ENCODE measurements around the gene SRC.

SRC gene

GRCh38 chr20:37315021-37315451 is 30.9 kb upstream of the SRC start:
- no peak for DNase-seq (ENCODE audit: low read depth)

- no peak for DNase-seq (ENCODE audit: low read depth)
Observed at GRCh38 chr20:37315452-37316110, 30.4 kb upstream of the SRC start.

GRCh38 chr20:37316116-37316774 is 29.7 kb upstream of the SRC start:
- DNase-seq (ENCODE audit: low read depth), result no peak

DNA sequence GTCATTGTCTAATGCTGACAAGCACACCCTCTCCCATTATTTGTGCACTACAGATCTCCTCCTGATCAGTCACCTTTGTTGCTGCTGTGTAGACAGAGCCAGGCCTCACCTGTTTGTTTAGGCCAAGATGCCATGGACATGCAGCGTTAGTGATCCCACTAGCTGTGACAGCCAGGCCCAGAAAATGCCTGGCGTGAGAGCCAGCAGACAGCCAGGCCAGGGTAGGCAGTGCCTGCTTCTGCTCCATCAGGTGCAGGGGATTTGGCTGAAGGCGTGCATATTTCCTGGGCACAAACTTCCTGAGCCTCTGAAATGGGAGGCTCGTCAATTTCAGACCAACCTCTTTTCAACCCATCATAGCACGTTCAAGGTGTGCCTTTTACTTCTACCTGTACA is 29.2 kb upstream of the SRC start:
- DNase-seq (ENCODE audit: low read depth), result no peak

GRCh38 chr20:37317316-37317715 is 28.6 kb upstream of the SRC start:
- DNase-seq (ENCODE audit: low read depth), result no peak

DNA sequence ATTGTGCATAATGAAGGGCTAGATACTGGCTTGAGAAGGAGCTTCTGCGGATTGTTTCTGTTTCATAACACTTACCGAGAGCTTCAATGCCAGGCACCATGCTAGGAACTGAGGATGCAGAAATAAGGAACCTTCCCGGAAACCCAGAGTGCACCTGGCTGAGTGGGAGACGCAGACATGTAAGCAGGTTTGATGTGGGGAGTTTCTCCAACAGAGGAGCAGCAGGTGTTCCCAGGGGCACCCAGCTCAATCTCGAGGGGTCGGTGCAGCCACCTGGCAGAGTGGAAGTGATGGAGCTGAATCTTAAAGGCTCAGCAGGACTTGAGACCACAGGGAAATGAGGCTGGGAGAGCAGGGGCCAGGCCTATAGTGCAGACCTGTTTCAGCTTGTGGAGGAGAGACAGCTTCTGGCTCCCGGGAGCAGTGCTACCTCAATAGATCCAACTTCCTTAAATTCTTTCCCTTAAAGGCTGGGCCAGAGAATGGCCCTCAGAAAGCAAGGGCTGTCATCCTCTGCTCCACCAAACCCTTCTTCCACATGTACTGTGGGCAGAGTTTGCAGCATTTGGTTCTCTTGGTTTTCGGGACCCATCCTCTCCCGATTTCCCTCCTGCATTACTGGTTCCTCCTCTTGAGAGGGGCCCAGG is 27.8 kb upstream of the SRC start:
- DNase-seq (ENCODE audit: low read depth), result no peak

DNA sequence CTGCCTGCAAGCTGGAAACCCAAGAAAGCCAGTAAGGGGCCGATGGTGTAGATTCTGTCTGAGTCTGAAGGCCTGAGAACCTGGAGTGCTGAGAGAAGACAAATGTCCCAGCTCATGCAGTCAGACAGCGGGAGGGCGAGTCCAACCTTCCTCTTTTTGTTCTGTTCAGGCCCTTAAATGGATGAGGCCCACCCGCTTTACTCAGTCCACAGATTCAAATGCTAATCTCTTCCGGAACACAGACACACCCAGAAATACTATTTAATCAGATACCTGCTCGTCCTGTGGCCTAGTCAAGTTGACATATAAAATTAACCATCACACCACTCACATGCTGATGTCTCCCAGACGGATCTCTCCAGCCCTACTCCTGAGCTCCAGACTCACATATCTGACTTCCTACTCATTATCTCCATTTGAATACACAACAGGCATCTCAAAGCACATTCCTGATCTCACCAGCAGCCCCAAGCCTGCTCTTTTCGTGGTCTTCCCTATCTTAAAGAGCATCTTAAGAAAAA is 26.7 kb upstream of the SRC start:
- DNase-seq (ENCODE audit: low read depth), result no peak

GRCh38 chr20:37323985-37324384 is 22.0 kb upstream of the SRC start:
- no peak for DNase-seq (ENCODE audit: low read depth)

DNA sequence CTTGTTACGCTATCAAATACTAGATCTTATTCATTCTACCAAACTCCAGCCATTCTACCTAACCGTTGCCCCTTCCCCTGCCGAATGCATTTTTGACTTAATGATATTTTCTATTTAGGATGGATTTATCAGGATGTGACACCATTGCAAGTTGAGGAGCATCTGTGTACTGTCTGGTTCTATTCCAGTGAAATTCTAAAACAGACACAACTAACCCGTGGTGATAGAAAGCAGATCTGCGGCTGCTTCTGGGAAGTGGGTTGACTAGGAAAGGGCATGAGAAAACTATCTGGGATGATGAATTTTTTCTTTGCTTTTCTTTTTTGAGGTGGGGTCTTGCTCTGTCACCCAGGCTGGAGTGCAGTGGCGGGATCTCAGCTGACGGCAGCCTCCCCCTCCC is 20.7 kb upstream of the SRC start:
- DNase-seq (ENCODE audit: low read depth), result no peak

DNA sequence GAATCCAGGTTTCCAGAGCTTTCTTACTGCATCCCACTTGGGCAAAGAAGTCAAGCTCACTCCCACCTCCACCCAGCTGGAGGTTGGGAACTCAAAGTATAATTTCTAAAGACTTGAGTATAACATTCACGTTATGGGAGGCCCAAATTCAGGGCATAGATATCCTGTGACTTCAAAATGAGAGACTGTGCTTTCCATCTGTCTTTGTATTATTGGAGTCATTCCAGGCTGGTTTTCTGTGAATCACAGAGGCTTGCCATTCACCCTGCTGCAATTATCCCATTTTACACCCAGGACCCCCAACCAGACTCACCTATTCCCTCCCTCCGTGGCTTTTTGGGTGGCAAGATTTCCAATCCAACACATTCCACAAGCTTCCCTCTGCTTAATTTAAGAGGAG is 19.3 kb upstream of the SRC start:
- no peak for DNase-seq (ENCODE audit: low read depth)

DNA sequence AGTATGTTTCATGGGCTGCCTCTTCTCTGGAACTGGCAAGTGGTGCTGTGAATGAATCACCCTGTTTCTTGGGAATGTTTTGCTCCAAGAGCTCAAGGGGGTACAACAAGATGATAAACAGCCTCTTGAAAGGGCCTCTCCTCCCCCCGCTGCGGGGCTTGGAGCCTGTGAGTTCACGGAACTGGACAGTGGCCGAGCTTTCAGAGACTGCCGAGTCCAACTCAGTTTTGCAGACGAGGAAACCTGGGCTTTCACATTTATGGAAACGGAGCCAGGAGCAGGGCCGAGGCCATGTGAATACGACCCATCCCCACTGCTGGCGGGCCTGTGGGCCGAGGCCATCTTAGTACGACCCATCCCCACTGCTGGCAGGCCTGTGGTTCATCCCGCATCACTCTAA is 18.2 kb upstream of the SRC start:
- DNase-seq (ENCODE audit: low read depth), result no peak

- no peak for DNase-seq (ENCODE audit: low read depth)
Observed at GRCh38 chr20:37328149-37328945, 17.6 kb upstream of the SRC start.

DNA sequence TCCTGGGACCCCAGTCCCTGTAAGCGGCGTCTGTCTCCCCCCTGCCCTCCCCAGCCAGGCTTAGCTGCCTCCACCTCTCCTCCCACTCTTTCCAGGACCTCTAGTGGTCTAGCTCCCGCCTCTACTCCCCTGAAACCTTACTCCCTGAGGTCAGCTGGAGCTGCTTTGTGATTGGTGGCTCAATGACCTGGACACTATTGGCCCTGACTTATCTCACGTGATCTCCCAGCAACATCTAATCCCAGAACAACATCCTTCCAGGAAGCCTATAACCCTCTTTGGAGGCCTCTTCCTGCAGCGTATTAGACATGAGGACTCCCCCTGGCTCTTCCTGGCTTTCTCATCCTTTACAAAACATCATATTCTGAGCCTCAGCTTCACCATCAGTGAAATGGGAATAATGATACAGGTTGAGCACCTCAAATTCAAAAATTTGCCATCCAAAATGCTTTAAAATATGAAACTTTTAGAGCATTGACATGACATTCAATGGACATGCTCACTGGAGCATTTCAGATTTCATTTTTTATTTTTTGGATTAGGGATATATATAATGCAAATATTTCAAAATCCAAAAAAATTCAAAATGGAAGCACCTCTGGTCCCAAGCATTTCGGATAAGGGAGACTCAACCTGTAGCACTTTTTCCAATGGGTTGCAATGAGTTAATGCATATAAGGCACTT is 16.3 kb upstream of the SRC start:
- DNase-seq (ENCODE audit: low read depth), result no peak

DNA sequence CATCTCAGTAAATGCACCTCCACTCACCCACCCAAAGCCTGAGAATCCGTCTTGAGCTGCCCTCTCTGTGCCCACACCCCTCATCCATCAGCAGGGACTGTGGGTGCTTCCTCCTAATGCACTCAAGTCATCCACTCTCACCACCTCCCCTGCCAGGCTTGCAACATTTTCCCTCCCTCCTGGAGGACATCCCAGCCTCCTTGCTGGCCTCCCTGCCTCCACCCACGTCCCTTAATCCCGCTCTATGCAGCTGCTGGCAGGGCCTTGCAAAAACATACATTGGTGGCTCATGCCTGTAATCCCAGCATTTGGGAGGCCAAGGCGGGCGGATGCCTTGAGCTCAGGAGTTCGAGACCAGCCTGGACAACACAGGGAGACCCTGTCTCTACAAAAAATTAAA is 15.6 kb upstream of the SRC start:
- no peak for DNase-seq (ENCODE audit: low read depth)

DNA sequence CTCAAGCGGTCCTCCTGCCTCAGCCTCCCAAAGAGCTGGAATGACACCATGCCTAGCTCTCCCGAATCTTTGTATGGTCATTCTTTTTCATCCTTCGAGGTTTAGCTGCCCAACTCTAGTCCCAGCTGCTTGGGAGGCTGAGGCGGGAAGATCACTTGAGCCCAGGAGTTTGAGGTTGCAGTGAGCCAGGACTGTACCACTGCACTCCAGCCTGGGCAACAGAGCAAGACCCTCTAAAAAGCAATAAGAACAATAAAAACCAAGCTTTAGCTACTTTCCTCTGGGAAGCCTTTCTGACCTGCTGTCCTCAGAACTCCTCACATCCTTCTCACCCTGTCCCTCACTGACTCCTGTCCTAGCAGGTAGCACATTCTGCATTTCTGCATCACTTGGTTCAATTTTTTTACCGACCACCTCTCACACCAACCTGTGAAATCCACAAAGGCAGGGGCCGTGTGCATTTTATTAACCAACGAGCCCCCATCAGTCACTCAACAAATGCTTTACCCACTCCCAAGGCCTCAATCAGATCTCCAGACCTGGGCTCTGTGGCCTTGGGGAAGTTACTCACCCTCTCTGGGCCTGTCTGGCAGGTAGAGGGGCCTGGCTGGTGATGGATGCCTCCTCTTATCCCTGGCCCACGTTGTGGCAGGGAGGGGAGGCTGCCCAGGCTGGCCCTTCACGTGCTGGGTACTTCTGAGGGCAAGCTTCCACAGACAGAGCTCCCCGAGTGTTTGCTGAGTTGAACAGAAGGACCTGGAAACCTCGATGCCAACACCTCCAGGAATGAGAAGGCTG is 14.7 kb upstream of the SRC start:
- no peak for DNase-seq (ENCODE audit: low read depth)

DNA sequence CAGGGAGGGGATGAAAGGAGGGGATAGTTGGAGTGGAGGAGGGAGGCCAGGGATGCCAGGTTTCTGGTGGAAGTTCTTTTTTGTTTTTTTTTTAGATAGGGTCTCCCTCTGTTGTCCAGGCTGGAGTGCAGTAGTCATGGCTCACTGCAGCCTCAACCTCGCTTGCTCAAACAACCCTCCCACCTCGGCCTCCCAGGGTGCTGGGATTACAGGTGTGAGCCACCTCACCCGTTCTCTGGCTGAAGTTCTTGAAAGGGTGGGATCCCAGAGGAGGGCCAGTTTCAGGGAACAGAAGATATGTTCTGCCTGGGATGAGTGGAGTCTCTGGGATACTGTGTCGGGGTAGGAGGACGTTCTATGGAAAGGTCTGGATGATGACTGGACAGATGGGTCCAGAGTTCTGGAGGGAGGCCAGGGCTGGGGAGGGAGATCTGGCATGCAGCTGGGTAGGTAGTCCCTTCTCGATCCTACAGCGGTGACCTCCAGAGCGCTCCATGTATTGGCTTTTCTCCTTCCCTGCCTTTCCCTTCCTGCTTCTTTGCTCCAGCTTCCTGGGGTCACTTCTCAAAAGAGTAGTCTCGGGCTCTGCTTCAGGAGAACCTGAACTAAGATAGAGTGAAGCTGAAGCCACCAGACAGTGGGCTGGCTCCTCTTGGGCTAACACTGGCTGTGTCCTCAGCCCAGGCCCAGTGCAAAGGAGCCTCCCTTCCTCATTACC is 12.7 kb upstream of the SRC start:
- DNase-seq (ENCODE audit: low read depth), result no peak

- DNase-seq (ENCODE audit: low read depth), result no peak
Observed at GRCh38 chr20:37333848-37334318, 12.1 kb upstream of the SRC start.

DNA sequence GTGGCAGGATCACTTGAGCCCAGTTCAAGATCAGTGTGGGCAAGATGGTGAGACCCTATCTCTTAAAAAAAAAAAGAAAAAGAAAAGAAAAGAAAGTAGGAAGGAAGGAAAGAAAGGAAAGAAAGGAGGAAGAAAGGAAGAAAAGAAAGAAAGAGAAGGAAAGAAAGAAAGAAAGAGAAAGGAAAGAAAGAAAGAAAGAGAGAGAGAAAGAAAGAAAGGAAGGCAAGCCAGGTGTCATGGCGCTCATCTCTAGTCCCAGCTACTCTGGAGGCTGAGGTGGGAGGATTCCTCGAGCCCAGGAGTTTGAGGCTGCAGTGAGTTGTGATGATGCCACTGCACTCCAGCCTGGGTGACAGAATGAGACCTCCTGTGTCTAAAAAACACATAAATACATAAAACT is 11.5 kb upstream of the SRC start:
- no peak for DNase-seq (ENCODE audit: low read depth)

GRCh38 chr20:37335642-37336368 is 10.1 kb upstream of the SRC start:
- DNase-seq (ENCODE audit: low read depth), result no peak
